ENCODE results near the gene JARID2. TPM values are rescaled to one million over a fixed set of nuclear protein-coding genes. Genes with fewer than 3 reads are reported as not detected.
A peak's percentile ranks its signal among the peaks of the same experiment; 100 is the strongest.

JARID2 gene
- total and polyA plus RNA-seq, 2 of the 13 experiments (the other 11 are each of a cell fraction or from before 2014, with no cell fraction given): 7.5 to 10.3 TPM

GRCh38 chr6:15245361-15246216, at the start of gene JARID2 (continued):
- TF ChIP-seq, protein P1, sequence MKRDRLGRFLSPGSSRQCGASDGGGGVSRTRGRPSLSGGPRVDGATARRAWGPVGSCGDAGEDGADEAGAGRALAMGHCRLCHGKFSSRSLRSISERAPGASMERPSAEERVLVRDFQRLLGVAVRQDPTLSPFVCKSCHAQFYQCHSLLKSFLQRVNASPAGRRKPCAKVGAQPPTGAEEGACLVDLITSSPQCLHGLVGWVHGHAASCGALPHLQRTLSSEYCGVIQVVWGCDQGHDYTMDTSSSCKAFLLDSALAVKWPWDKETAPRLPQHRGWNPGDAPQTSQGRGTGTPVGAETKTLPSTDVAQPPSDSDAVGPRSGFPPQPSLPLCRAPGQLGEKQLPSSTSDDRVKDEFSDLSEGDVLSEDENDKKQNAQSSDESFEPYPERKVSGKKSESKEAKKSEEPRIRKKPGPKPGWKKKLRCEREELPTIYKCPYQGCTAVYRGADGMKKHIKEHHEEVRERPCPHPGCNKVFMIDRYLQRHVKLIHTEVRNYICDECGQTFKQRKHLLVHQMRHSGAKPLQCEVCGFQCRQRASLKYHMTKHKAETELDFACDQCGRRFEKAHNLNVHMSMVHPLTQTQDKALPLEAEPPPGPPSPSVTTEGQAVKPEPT (CRISPR knock-in tag; IDR thresholded peaks at IDR 0.05; ENCODE audit: low read depth): 0 out of 2 replicates have a peak, but pooled peaks have one; percentile 50
- TF ChIP-seq KLF9 (CRISPR knock-in tag; IDR thresholded peaks at IDR 0.05; ENCODE audit: low read depth) (no peak), ZFAT (CRISPR knock-in tag; conservative IDR thresholded peaks at IDR 0.05) (no peak), PITX1 (CRISPR knock-in tag; IDR thresholded peaks at IDR 0.05) (peak; percentile 44; the same call in 1 of the 2 replicates), SIX4 (CRISPR knock-in tag; IDR thresholded peaks at IDR 0.05) (0 out of 2 replicates have a peak, but pooled peaks have one; percentile 4), ERF (CRISPR knock-in tag; IDR thresholded peaks at IDR 0.05) (peak; percentile 67; the same call in 1 of the 2 replicates), ZNF776 (CRISPR knock-in tag; IDR thresholded peaks at IDR 0.05) (no peak), REPIN1 (CRISPR knock-in tag; IDR thresholded peaks at IDR 0.05; ENCODE audit: borderline replicate concordance, low read depth) (0 out of 2 replicates have a peak, but pooled peaks have one; percentile 20), ZNF839 (CRISPR knock-in tag; IDR thresholded peaks at IDR 0.05; ENCODE audit: borderline replicate concordance) (no peak), ZNF34 (CRISPR knock-in tag; IDR thresholded peaks at IDR 0.05; ENCODE audit: borderline replicate concordance) (no peak; the same call in 1 of the 2 replicates), ATF7 (IDR thresholded peaks at IDR 0.05) (no peak), ATF7 (CRISPR knock-in tag; IDR thresholded peaks at IDR 0.05) (no peak), RXRB (CRISPR knock-in tag; IDR thresholded peaks at IDR 0.05; ENCODE audit: borderline replicate concordance) (peak; percentile 20; the same call in 1 of the 2 replicates), NR3C1 (CRISPR knock-in tag; IDR thresholded peaks at IDR 0.05) (no peak), NCOA2 (CRISPR knock-in tag; IDR thresholded peaks at IDR 0.05) (no peak), ZKSCAN1 (IDR thresholded peaks at IDR 0.05; ENCODE audit: low read length) (no peak), GMEB1 (CRISPR knock-in tag; IDR thresholded peaks at IDR 0.05; ENCODE audit: borderline replicate concordance) (no peak; the same call in 1 of the 2 replicates), PHB2 (IDR thresholded peaks at IDR 0.05; ENCODE audit: partially characterized antibody) (no peak), NFIB (CRISPR knock-in tag; IDR thresholded peaks at IDR 0.05; ENCODE audit: borderline replicate concordance) (0 out of 2 replicates have a peak, but pooled peaks have one; percentile 48), ZNF549 (CRISPR knock-in tag; IDR thresholded peaks at IDR 0.05) (no peak), REL (CRISPR knock-in tag; conservative IDR thresholded peaks at IDR 0.05) (no peak)
- TF ChIP-seq, protein P2, sequence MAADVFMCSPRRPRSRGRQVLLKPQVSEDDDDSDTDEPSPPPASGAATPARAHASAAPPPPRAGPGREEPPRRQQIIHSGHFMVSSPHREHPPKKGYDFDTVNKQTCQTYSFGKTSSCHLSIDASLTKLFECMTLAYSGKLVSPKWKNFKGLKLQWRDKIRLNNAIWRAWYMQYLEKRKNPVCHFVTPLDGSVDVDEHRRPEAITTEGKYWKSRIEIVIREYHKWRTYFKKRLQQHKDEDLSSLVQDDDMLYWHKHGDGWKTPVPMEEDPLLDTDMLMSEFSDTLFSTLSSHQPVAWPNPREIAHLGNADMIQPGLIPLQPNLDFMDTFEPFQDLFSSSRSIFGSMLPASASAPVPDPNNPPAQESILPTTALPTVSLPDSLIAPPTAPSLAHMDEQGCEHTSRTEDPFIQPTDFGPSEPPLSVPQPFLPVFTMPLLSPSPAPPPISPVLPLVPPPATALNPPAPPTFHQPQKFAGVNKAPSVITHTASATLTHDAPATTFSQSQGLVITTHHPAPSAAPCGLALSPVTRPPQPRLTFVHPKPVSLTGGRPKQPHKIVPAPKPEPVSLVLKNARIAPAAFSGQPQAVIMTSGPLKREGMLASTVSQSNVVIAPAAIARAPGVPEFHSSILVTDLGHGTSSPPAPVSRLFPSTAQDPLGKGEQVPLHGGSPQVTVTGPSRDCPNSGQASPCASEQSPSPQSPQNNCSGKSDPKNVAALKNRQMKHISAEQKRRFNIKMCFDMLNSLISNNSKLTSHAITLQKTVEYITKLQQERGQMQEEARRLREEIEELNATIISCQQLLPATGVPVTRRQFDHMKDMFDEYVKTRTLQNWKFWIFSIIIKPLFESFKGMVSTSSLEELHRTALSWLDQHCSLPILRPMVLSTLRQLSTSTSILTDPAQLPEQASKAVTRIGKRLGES (CRISPR knock-in tag; IDR thresholded peaks at IDR 0.05; ENCODE audit: borderline replicate concordance): no peak
- TF ChIP-seq, protein P3, sequence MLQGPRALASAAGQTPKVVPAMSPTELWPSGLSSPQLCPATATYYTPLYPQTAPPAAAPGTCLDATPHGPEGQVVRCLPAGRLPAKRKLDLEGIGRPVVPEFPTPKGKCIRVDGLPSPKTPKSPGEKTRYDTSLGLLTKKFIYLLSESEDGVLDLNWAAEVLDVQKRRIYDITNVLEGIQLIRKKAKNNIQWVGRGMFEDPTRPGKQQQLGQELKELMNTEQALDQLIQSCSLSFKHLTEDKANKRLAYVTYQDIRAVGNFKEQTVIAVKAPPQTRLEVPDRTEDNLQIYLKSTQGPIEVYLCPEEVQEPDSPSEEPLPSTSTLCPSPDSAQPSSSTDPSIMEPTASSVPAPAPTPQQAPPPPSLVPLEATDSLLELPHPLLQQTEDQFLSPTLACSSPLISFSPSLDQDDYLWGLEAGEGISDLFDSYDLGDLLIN (CRISPR knock-in tag; IDR thresholded peaks at IDR 0.05; ENCODE audit: borderline replicate concordance): 0 out of 2 replicates have a peak, but pooled peaks have one; percentile 77

Measured in HepG2 (cell line).